ENCODE results near the gene AGA. TPM values are rescaled to one million over a fixed set of nuclear protein-coding genes. Genes with fewer than 3 reads are reported as not detected.

Gene AGA
- total and polyA plus RNA-seq, 5 donors from 2014 or later, result 19.6 to 51.5 (median 22.8) TPM

DNA sequence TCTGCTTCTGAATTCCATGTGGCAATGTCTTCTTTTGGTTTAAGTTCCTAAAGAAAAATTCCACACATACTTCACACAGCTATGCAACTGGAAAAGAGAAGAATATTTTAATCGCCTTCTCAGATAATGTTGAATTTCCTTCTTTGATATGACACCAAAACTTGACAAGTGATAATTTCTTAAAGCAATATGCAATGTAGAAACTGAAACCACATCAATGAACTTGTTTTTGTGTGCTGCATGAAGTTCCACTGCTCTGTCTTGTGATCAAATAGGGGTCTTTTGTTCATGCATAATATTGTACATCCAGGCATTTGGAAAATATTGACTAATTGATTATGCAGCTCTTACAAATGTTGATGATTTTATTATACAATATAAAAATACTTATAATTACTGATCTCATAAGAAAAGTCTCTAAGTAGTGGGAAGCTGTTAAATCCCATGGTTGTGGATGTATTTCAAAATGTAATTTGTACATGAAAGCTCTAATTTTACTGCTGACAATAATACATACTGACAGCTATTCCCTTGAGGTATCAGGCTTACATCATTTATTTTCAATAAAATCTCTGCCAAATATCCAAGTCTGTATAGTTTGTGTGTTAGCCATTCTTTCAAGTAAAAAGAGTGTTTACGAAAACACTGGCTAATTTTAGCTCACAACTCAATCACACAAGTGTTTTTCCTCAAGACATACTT, 56.5 kb downstream of the AGA start:
- no peaks in the 10 kb centered on the region for H3K36me3 ChIP-seq (ENCODE audit: control insufficient read depth, insufficient read depth, low read length)
- H3K9me3 ChIP-seq (ENCODE audit: control insufficient read depth in 2 of 2, low read length in 2 of 2), result no peaks in the 10 kb centered on the region
- Mint-ChIP-seq H3K36me3 (no peaks in the 10 kb centered on the region), H3K4me1 (no peaks in the 10 kb centered on the region), H3K9me3 (peaks cover 0 to 4% (median 0%) of the 10 kb centered on the region in 7 donors), H3K27ac (no peak overlapping the region), H3K4me3 (no peak overlapping the region), H3K27me3 (peaks cover 24% of the 10 kb centered on the region)
- no peak overlapping the region for H3K27ac ChIP-seq (ENCODE audit: insufficient read depth, low read length, poor library complexity, severe bottlenecking)
- H3K27me3 ChIP-seq (ENCODE audit: control insufficient read depth, insufficient read depth, low read length), result peaks cover 3% of the 10 kb centered on the region
- DNase-seq, result peak in 1 of 3 donors; percentile 11
- no peaks in the 10 kb centered on the region for H3K4me1 ChIP-seq (ENCODE audit: control insufficient read depth, insufficient read depth, low read length, poor library complexity, severe bottlenecking)
- ATAC-seq (ENCODE audit: low read depth in 2 of 2), result no peak
- H3K4me3 ChIP-seq (ENCODE audit: low read depth, low read length), result no peak overlapping the region

DNA sequence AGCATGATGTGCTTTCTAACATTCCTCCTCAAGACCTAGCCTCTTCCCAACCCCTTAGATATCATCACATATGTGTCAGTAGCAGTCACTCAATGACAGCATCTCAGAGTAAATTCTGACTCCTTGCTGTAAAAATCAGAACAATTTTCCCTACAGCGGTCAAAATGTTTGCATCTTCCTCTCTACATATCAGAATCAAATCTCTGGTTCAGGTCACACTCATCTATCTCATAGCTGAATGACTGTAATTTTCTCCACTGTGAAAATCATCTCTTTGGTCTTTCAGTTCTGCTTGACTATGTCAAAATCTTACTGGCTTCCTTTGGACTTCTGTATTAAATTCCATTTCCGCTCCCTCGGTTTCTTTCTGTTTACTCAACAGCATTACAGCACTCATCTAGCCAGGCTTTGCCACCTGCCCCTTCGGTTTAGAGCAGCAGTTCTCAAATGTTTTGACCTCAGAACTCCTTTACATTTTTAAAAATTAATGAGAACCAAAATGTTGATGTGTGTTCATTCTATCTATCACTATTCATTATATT, 57.3 kb downstream of the AGA start:
- H3K36me3 ChIP-seq (ENCODE audit: control insufficient read depth, insufficient read depth, low read length), result no peaks in the 10 kb centered on the region
- no peak overlapping the region for H3K27ac ChIP-seq (ENCODE audit: insufficient read depth, low read length, poor library complexity, severe bottlenecking)
- peaks cover 24% of the 10 kb centered on the region for H3K27me3 Mint-ChIP-seq
- H3K9me3 Mint-ChIP-seq, result peaks cover 0 to 2% (median 0%) of the 10 kb centered on the region in 7 donors
- DNase-seq, result no peak
- H3K36me3 Mint-ChIP-seq, result no peaks in the 10 kb centered on the region
- peak overlapping the region in 1 of 3 donors; percentile 33 for H3K27ac Mint-ChIP-seq
- no peak for ATAC-seq (ENCODE audit: low read depth in 2 of 2)
- no peaks in the 10 kb centered on the region for H3K4me1 ChIP-seq (ENCODE audit: control insufficient read depth, insufficient read depth, low read length, poor library complexity, severe bottlenecking)
- H3K9me3 ChIP-seq (ENCODE audit: control insufficient read depth in 2 of 2, low read length in 2 of 2), result no peaks in the 10 kb centered on the region
- no peak overlapping the region for H3K4me3 Mint-ChIP-seq
- no peak overlapping the region for H3K4me3 ChIP-seq (ENCODE audit: low read depth, low read length)
- no peaks in the 10 kb centered on the region for H3K27me3 ChIP-seq (ENCODE audit: control insufficient read depth, insufficient read depth, low read length)
- no peaks in the 10 kb centered on the region for H3K4me1 Mint-ChIP-seq

DNA sequence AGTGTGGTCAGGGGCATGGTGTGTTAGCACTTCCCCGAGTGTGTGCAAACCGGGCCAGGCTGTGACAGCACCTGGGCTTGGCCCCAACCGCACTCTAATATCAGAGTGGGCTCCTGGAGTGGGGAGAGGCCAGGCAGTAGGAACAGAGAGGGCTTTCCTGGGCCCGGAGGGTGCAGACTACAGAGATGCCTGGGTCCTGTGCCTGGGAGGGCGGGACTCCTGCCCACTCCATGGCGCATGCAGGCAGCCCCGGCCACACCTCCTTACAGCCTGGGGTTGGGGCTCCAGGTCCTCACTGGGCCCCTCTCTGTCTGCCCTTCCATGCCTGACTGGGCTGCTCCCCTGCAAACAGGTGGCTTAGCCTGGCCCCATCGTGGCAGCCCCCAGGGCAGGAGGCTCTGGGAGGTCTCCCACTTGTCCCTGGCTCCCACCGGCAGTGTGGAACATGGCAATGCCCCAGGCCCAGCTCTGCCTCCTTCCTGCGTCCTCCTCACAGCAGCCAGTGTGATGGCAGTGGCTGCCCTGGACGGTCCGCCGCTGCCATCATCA, 60.4 kb downstream of the AGA start:
- Mint-ChIP-seq H3K36me3 (no peaks in the 10 kb centered on the region), H3K4me3 (no peak overlapping the region)
- DNase-seq, result no peak

More for the DNA sequence above, 60.4 kb downstream of the AGA start:
- Histone ChIP-seq H3K36me3 (ENCODE audit: control insufficient read depth, insufficient read depth, low read length) (no peaks in the 10 kb centered on the region), H3K27ac (ENCODE audit: insufficient read depth, low read length, poor library complexity, severe bottlenecking) (no peak overlapping the region), H3K27me3 (ENCODE audit: control insufficient read depth, insufficient read depth, low read length) (no peaks in the 10 kb centered on the region), H3K4me1 (ENCODE audit: control insufficient read depth, insufficient read depth, low read length, poor library complexity, severe bottlenecking) (no peaks in the 10 kb centered on the region), H3K4me3 (ENCODE audit: low read depth, low read length) (no peak overlapping the region), H3K9me3 (ENCODE audit: control insufficient read depth in 2 of 2, low read length in 2 of 2) (no peaks in the 10 kb centered on the region)
- Mint-ChIP-seq H3K27ac (no peak overlapping the region), H3K4me1 (no peaks in the 10 kb centered on the region), H3K9me3 (peaks cover 0 to 2% (median 0%) of the 10 kb centered on the region in 7 donors), H3K27me3 (peaks cover 39% of the 10 kb centered on the region)
- ATAC-seq (ENCODE audit: low read depth in 2 of 2), result no peak

Other genes with a start within 250 kb of the AGA start
- gene NEIL3, start 132.6 kb downstream of the AGA start, total RNA-seq, result 5.0 TPM
- gene NEIL3, start 132.6 kb downstream of the AGA start, polyA plus RNA-seq, result 1 to 10 TPM in 1 of 4 donors, under 1 TPM in 3; 0.39 to 2.7 (median 0.71) TPM

Measured in CD4-positive, CD25-positive, alpha-beta regulatory T cell (primary cell).